ENCODE results near the gene FTCDNL1.

The FTCDNL1 gene

GRCh38 chr2:199850718-199851500 is at the start of gene FTCDNL1:
Gene FTCDNL1, minus strand, starts transcription at chr2:199851192. Its CDS starts 2,230 bp downstream, at chr2:199848962.
- peak; percentile 60 to 75 for DNase-seq

DNA sequence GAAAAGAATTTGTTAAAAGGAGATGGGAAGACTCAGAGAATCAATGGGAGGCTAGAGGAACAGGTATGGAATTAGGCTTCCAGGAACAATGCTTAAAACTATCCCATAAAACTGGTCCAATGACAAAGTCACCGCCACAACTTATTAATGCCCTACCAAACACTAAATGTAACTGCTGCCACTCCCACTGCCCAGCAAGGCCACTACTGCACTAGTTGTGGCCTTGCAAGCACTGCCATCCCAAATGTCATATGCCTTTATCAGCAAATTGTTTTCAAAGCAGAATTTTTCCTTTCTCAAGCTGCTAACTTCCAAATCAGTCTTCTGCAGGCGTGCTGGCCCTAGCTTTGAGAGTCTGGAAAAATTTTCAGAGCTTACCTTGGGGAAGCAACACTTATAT is 45.6 kb upstream of the FTCDNL1 start:
- no peak for DNase-seq

DNA sequence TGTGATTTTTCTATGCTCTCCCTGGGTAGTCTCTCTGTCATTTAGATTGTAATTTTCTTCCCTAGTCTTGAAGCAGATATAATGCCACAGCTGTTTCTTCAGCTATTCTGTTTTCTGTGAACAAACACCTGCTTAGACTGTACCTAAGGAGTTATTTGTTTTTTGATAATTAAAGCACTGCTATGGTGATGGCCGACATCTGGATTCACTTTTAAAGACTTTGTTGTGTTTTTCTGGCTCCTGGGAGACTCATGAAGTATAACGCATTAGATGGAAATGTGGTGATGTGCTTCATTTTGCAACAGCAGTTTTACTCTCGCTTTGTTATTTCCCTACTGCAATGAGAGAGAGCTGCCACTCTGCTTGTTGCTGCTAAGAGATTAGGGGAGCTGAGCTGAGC is 44.4 kb upstream of the FTCDNL1 start:
- no peak for DNase-seq

GRCh38 chr2:199883474-199884212 is 32.7 kb upstream of the FTCDNL1 start:
- no peak for DNase-seq

GRCh38 chr2:199882667-199883066 is 31.7 kb upstream of the FTCDNL1 start:
- DNase-seq, result no peak

GRCh38 chr2:199875400-199875799 is 24.4 kb upstream of the FTCDNL1 start:
- DNase-seq, result no peak

GRCh38 chr2:199874209-199874608 is 23.2 kb upstream of the FTCDNL1 start:
- DNase-seq, result no peak

DNA sequence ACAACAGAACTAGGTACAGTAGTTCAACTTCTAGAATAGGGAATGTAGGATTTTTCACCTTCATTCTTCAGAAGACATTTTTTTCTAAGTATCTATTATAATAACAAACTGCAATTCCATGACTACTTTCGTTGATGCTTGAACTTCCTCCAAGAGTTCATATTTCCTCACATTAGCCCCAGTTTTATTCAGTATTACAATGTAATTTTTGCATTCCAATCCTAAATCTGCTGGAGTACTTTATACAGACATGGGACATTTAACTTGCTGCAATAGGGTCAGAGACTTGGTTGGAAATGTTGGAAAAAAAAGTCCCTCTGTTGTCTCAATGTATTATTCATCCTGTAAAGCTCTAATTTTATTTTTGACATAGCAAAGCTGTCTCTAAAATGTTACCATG is 19.6 kb upstream of the FTCDNL1 start:
- DNase-seq, result no peak

- DNase-seq, result no peak
These were observed 18.7 kb upstream of the FTCDNL1 start for GRCh38 chr2:199869653-199870052.

DNA sequence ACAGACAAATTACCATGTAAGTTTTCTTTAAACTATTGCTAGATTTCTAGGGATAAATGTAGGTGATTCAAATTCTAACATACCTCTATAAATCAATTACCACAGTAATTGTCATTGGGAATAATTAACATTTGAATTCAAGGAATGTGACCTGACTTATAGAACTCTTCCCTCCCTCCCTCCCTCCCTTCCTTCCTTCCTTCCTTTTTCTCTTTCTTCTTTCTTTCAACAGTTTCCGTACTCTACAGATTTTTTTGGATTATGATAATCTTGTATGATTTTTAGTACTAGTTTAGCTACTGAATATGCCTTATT is 18.2 kb upstream of the FTCDNL1 start:
- no peak for DNase-seq

DNA sequence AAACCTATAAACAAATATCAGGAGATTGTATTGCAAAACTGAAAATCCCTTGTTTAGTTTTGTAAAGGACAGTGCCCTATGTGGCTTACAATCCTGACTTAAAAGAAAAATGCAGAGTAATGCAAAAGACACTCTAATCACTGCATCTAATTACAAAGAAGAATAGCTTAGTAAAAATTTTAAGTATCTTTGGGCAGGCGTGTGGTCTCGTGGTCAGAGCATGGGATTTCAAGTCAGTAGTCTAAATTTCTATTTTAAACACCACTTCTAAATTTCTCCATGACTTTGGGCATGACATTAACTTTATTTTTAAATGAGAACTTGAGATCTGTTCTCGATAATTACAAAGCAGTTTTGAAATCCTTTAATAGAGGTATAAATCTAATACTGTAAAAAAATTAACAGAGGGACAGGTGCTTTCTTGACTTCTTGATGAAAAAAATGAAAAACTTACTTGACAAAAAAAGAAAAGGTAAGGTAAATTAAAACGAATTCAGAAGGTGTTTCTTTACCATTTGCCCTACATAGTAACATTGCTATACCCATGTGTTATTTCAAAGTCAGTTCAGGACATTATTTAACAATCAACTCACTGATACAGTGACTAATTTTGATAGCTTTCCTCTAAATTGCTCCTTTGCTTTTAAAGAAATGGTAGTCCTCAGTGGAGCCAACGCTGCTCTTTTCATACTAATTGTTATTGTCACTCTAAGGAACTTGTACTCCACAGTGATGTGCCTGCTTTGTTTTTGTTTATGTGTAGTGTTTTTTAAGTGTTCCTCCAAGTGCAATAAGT is 17.6 kb upstream of the FTCDNL1 start:
- no peak for DNase-seq

GRCh38 chr2:199865905-199866304 is 14.9 kb upstream of the FTCDNL1 start:
- DNase-seq, result no peak

DNA sequence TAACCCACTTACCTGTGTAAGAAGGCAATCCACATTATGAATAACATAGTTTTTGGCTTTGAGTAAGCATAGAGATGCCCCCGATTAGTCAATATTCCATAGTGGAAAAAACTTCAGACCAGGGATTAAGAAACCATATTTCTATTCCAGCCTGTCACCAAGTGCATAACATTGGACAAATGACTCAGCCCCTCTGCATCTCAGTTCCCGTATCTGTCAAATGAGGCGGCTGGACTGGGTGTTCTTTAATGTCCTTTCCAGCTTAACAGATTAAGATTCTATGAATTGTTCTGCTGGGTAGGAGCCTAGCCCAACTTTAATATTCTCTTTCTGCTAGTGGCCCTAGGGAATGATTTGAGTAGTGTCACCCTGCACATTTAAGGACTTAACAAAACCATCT is 11.8 kb upstream of the FTCDNL1 start:
- no peak for DNase-seq

DNA sequence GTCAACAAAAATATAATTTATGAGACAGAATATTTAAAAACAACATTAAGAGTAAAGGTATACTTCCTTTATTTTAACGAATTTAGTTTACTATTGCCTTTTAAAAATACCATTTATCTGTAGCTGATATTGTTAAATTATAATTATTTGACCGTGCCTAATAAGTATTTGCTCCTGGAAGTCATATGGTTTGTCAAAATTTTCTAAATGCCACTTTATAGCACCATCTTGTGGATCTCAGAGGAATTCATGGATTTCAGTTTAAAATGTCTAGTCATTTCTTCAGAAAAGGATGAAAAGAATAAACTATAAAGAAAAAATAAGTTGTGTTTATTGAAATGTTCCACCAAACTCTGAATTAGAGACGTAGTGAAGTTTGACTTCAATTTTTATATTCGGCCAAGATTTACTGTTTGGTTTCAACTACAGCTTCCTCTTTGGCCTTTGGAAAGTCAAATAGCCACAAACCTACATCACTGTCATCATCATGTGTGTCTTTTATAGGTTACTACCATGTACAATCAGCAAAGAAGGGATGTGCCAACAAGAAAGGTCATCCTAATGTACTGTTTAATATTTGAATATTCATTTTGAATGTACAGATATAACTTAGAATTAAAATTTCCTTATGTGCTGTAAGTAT is 10.3 kb upstream of the FTCDNL1 start:
- DNase-seq, result peak; percentile 10 to 45

DNA sequence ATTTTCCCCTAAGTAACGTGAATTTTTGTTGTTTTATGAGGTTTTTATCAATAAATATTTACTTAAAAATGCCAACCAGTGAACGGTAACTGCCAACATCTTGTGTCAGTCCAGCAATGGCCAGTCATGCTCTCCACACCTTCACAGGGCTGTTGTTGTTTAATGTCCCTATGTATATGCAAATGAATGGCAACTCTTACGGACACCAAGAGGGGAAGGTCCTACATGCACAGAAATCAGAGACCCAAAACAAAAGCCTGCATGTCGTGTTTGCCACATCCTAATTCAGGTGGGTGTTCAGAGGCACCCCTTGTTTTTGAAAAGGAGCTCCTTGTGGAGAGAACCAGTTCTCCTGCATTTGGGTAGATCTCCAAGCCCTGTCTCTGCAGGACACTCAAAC is 4.8 kb upstream of the FTCDNL1 start:
- no peak for DNase-seq

DNA sequence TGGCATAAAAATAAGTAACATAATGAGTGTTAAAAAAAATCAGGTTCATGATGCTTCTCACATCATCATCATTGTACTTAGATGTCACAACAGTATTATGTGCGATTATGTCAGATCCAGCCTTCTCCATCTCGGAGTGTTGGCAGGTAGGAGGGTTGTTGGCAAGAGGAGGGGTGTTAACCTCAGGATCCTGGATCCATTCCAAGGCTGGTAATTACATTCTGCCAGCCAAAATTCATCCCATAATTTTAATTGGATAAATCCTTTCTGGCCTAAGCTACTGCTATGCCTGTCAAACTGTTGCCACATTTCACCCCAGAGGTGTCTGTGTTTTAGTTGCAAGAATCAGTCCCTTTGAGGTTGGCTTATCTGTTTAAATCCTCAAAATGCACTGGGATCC is 891 bp upstream of the FTCDNL1 start:
- peak; percentile 70 to 86 for DNase-seq

- no peak for DNase-seq
These were observed 464 bp upstream of the FTCDNL1 start for GRCh38 chr2:199851501-199851810.

DNA sequence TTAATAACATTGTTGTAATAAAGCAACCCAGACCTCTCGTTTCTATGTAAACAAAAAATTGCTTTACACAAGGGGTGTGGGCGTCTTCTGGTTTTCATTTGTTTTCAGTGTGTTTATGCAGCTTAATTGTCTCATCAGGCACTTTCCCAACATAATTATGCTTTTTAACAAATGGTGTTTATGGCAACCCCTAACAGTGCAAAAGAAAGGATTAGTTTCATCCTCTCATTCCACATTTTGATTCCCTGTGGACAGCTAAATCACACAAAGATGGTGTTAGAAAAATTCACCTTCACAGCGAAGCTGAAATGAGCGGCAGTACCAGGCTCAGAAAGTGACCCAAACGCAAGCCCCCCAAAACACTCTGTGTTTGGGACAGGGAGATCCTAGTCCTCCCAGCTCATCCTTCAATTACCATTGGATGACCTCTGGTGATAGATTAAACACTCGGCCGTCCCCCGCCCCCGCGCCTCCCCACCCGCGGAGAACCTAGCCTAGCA is 724 bp downstream of the FTCDNL1 start:
- DNase-seq, result peak in 1 of 2 experiments; percentile 13

DNA sequence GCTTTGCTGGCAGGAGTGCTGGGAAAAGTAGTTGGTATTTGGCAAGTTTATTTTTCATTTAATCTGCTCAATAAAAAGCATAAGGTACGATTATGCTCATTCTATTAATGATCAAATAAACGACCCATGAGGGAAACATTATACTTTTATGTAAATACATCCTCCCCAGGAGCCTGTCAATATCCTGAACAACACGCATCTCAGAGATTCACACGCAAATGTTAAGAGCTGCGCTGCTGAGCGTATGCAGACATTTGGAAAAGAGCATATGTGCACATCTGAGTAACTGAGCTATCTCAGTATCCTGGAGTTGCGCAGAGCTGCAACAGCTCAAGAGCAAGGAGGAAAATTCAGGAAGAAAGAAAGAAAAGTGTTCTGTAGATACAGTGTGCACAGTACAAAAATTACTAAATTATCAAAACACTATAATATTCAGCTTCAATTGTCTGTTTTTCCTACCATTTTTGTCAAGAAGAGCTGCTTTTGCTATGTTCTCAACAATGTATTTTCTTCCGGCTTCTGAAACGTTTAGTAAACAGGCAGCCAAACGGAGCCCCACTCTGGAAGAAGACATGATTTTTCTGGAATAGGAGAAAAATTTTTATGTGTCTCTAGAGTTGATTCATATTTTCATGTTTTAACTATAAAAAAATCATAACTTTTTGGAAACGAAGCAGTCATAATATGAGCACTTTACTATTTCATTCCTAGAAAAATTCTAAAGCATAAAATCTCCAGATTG is 2.4 kb downstream of the FTCDNL1 start:
- peak in 1 of 2 experiments; percentile 29 for DNase-seq

GRCh38 chr2:199847181-199847864 is 3.7 kb downstream of the FTCDNL1 start:
- DNase-seq, result no peak

GRCh38 chr2:199842631-199843395 is 8.2 kb downstream of the FTCDNL1 start:
- no peak for DNase-seq

Data from NCI-H2081 (cell line).